ENCODE measurements around the gene TIPARP.

DNA sequence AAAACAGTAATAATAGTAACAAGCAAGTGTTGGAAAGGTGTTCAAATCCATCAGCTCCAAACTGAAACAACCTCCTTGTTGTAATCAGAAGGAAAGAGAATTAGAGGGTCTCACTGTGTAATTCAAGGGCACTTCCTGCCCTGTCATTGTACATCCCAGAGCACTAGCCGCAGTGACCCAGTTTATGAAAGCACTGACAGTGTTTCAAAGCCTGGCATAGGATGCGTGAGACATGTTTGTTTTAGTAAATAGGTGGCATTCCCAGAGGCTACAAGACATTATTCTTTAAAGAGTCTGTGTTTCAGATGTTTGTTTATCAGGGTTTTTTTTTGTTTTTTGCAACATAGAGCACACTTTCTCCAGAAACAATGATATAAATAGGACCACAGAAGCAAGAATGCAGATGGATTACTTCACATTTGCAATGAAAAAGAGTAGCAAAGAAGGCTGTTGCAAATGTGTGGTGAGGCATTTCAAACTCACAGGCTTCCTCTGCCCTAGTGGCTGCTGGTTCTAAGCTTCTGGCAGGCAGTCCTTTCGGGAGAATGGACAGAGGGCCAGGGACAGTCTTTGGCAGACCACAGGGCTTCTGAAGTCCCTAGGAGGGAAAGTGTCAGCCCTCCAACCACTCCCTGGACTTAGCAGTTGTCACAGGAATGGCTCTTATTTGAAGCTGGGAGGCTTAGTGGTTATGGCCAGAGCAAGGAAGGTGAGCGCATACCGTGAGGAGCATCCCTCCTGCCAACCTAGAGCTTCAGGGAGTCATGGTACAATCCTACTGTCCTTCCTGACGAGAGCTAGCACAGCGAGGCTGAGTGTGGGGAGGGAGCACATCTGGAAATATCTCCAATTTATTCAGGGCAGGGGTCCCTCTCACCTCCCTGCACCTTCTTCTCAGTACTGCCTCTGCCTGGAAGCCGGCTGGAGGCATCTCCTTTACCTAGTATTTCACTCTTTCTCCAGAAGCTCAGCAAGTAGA, 31.4 kb upstream of the TIPARP start:
- TF ChIP-seq, protein P1, sequence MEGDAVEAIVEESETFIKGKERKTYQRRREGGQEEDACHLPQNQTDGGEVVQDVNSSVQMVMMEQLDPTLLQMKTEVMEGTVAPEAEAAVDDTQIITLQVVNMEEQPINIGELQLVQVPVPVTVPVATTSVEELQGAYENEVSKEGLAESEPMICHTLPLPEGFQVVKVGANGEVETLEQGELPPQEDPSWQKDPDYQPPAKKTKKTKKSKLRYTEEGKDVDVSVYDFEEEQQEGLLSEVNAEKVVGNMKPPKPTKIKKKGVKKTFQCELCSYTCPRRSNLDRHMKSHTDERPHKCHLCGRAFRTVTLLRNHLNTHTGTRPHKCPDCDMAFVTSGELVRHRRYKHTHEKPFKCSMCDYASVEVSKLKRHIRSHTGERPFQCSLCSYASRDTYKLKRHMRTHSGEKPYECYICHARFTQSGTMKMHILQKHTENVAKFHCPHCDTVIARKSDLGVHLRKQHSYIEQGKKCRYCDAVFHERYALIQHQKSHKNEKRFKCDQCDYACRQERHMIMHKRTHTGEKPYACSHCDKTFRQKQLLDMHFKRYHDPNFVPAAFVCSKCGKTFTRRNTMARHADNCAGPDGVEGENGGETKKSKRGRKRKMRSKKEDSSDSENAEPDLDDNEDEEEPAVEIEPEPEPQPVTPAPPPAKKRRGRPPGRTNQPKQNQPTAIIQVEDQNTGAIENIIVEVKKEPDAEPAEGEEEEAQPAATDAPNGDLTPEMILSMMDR (conservative IDR thresholded peaks at IDR 0.05 in 1 of 2, IDR thresholded peaks at IDR 0.05 in 1 of 2; ENCODE audit: low read depth in 1 of 2, low read length in 2 of 2), result no peak
- TF ChIP-seq EZH2 (IDR thresholded peaks at IDR 0.05; ENCODE audit: low read length, missing control alignments), result no peak
